Esophagus muscularis mucosa (tissue), 4 donors: ENCODE data around the gene CRPPA. TPM values are rescaled to one million over a fixed set of nuclear protein-coding genes. Genes with fewer than 3 reads are reported as not detected.
"Not testable (repeated sequence)": the region's sequence is repeated elsewhere in the genome, so short reads cannot be mapped to it uniquely, and the experiment has no call there.

Experiments used
- DNase-seq: peaks from one replicate; pipeline ENCODE4 v3.0.0-alpha.2; 2017; ENCODE audit errors: extremely low spot score
- H3K27ac ChIP-seq, 4 donors: fragments of 200-600 bp; sonication (generic); replicated peaks in 1 of 4; 1 replicate in 3 of 4; 2 replicates in 1 of 4; pipeline ENCODE4 v1.5.1; 2016 to 2019; ENCODE audit warnings: mild to moderate bottlenecking in 1 of 4
- H3K27me3 ChIP-seq, 4 donors: fragments of 200-600 bp; sonication (generic); one replicate each; pipeline versions ENCODE4 v1.5.1 to v1.6.0; 2016 to 2019
- H3K36me3 ChIP-seq, 4 donors: fragments of 200-600 bp; sonication (generic); one replicate each; pipeline ENCODE4 v1.5.1; 2016 to 2019
- H3K4me1 ChIP-seq, 4 donors: fragments of 200-600 bp; sonication (generic); one replicate each; pipeline ENCODE4 v1.5.1; 2016 to 2019
- H3K4me3 ChIP-seq, 4 donors: fragments of 200-600 bp; sonication (generic); 1 replicate in 2 of 4; 2 replicates in 2 of 4; pipeline ENCODE4 v1.5.1; 2016 to 2019; ENCODE audit warnings: mild to moderate bottlenecking in 4 of 4, moderate library complexity in 1 of 4
- H3K9me3 ChIP-seq, 4 donors: fragments of 200-600 bp; sonication (generic); 1 replicate in 3 of 4; 2 replicates in 1 of 4; pipeline ENCODE4 v1.5.1; 2016 to 2019
- EP300 ChIP-seq: sonication (generic); formaldehyde crosslinking; IDR thresholded peaks from one replicate; pipeline ENCODE4 v1.6.1; 2017; ENCODE audit warnings: antibody characterized with exemption
- POLR2A ChIP-seq: fragments of 450-650 bp; IDR thresholded peaks from one replicate; pipeline ENCODE4 v1.6.1; 2017; ENCODE audit warnings: antibody characterized with exemption, moderate library complexity, mild to moderate bottlenecking, low read depth
- POLR2AphosphoS5 ChIP-seq, 2 donors: sonication (generic); formaldehyde crosslinking; IDR thresholded peaks; one replicate each; pipeline ENCODE4 v1.6.1; 2017; ENCODE audit warnings: antibody characterized with exemption in 2 of 2
- WGBS: methylation state at CpG from one replicate; pipeline ENCODE4 v1.1.5; 2018; 5-methylcytosine and 5-hydroxymethylcytosine counted together
- intact Hi-C: fragments of 100-400 bp; cut with DNase I; formaldehyde crosslinking; loops from one replicate; pipeline ENCODE4 v1.15.1; 2023
- total RNA-seq, 4 donors: library from RNA; depleted of rRNA; stranded (reverse); fragments of >200 nt; gene quantifications; one replicate each; pipeline versions ENCODE4 v1.1.0 to v1.2.1, GENCODE V29; 2016
- TF ChIP-seq, protein P1 (sequence below), 3 experiments: fragments of 200-600 bp in 2 of 3; fragments of 450-650 bp in 1 of 3; sonication (generic) in 2 of 3; IDR thresholded peaks; one replicate each; pipeline ENCODE4 v1.5.1; 2017 to 2019; ENCODE audit warnings: antibody characterized with exemption in 3 of 3, mild to moderate bottlenecking in 2 of 3, moderate library complexity in 1 of 3

The CRPPA gene
- total RNA-seq, 4 donors from 2014 or later = 1.9 to 3.6 (median 3.5) TPM

DNA sequence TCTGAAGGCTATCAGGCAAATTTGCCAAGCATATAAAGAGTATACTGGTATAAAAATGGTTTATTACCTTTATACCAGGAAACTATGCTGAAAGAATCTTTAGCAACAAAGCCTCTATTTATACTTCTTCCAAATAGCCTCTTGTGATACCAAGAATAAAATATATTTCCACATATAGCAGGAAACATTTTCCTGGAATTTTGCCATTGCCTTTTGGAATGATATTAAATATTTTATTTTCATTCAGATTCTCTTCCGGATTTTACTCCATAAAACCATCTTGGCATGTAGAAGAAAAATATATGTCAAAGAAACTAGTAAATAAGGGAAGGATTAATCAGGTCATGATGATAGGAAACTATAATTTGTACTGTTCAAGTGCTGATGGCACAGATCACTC, 26.5 kb upstream of the CRPPA start:
- DNase-seq = no peak
- Histone ChIP-seq H3K36me3 (no peaks in the 10 kb centered on the region), H3K9me3 (no peaks in the 10 kb centered on the region), H3K27me3 (no peaks in the 10 kb centered on the region), H3K4me3 (no peak overlapping the region), H3K4me1 (no peaks in the 10 kb centered on the region), H3K27ac (no peak overlapping the region)
- intact Hi-C loops = no loop called here
- 49% methylated on average over 1 of the region's 1 CpG for WGBS
- TF ChIP-seq POLR2AphosphoS5 (IDR thresholded peaks at IDR 0.05) (no peak), EP300 (no peak), POLR2A (no peak)
- TF ChIP-seq, protein P1, sequence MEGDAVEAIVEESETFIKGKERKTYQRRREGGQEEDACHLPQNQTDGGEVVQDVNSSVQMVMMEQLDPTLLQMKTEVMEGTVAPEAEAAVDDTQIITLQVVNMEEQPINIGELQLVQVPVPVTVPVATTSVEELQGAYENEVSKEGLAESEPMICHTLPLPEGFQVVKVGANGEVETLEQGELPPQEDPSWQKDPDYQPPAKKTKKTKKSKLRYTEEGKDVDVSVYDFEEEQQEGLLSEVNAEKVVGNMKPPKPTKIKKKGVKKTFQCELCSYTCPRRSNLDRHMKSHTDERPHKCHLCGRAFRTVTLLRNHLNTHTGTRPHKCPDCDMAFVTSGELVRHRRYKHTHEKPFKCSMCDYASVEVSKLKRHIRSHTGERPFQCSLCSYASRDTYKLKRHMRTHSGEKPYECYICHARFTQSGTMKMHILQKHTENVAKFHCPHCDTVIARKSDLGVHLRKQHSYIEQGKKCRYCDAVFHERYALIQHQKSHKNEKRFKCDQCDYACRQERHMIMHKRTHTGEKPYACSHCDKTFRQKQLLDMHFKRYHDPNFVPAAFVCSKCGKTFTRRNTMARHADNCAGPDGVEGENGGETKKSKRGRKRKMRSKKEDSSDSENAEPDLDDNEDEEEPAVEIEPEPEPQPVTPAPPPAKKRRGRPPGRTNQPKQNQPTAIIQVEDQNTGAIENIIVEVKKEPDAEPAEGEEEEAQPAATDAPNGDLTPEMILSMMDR (IDR thresholded peaks at IDR 0.05) = no peak

GRCh38 chr7:16446508-16446907, 25.2 kb upstream of the CRPPA start:
- intact Hi-C loops = no loop called here
- H3K27ac ChIP-seq = no peak overlapping the region
- no peaks in the 10 kb centered on the region for H3K4me1 ChIP-seq
- H3K9me3 ChIP-seq = no peaks in the 10 kb centered on the region
- WGBS = 97% methylated on average over 1 of the region's 1 CpG
- no peaks in the 10 kb centered on the region for H3K27me3 ChIP-seq
- no peak for DNase-seq
- H3K4me3 ChIP-seq = no peak overlapping the region
- H3K36me3 ChIP-seq = no peaks in the 10 kb centered on the region
- no peak for TF ChIP-seq POLR2AphosphoS5 (IDR thresholded peaks at IDR 0.05)
- TF ChIP-seq EP300 = no peak
- TF ChIP-seq, protein P1 (IDR thresholded peaks at IDR 0.05) = no peak
- TF ChIP-seq POLR2A = no peak

- intact Hi-C loops, H3K27ac ChIP-seq: not testable (repeated sequence)
Measured at GRCh38 chr7:16443871-16444270, 22.5 kb upstream of the CRPPA start.

DNA sequence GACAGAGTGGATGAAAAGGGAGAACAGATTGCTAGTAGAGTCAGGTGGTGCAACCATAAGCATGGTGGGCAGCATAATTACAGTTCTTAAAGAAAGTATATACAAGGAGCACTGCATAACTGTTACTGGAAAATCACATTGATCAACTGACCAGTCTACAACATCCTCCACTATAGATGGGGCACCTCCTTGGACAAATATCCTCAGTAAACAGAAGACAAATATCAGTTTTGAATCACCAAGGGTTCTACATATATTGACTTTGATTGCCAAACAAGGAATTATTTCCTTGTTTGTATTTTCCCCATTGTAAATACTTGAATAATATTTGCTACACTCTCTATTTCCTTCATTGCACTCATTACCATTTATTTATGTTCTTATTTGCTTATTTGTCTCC, 17.6 kb upstream of the CRPPA start:
- intact Hi-C loops = loop anchor here (10.0 kb wide), 1 partner anchor 126 kb away; no protein-coding TSS in a partner anchor
- DNase-seq = no peak
- H3K36me3 ChIP-seq = no peaks in the 10 kb centered on the region
- H3K4me3 ChIP-seq = no peak overlapping the region
- no peaks in the 10 kb centered on the region for H3K27me3 ChIP-seq
- H3K4me1 ChIP-seq = no peaks in the 10 kb centered on the region
- no peaks in the 10 kb centered on the region for H3K9me3 ChIP-seq
- no peak for TF ChIP-seq POLR2A
- no peak for TF ChIP-seq POLR2AphosphoS5 (IDR thresholded peaks at IDR 0.05)
- TF ChIP-seq, protein P1 (IDR thresholded peaks at IDR 0.05) = no peak
- no peak for TF ChIP-seq EP300
- no peak overlapping the region for H3K27ac ChIP-seq

More at GRCh38 chr7:16443871-16444270, 22.5 kb upstream of the CRPPA start:
- H3K27me3 ChIP-seq, H3K36me3 ChIP-seq, H3K4me1 ChIP-seq, H3K4me3 ChIP-seq, DNase-seq, H3K9me3 ChIP-seq: not testable (repeated sequence)
- 93% methylated on average over 2 of the region's 2 CpGs for WGBS

DNA sequence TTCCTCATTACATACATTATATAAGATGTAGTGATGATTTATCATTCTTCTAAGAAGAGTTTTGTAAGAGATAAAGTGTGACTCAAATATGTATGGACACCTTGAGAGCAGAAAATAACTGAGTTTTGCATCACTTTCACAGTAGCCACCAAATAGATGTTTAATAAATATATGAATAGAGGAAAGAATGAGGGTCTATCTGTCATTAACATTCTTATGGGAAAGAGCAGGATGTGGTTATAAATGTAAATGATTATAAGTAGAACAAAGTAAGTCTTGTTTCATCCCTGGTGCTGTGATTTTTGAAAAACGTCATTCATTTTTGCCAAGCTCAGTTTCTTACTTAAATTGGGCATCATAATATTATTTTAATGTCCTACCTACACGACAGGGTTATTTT, 15.0 kb upstream of the CRPPA start:
- intact Hi-C loops = loop anchor here (10.0 kb wide), 1 partner anchor 128 kb away; no protein-coding TSS in a partner anchor
- 76% methylated on average over 2 of the region's 2 CpGs for WGBS
- TF ChIP-seq POLR2AphosphoS5 (IDR thresholded peaks at IDR 0.05) = no peak
- TF ChIP-seq, protein P1 (IDR thresholded peaks at IDR 0.05) = no peak
- TF ChIP-seq EP300 = no peak
- Histone ChIP-seq H3K36me3 (no peaks in the 10 kb centered on the region), H3K27me3 (no peaks in the 10 kb centered on the region), H3K27ac (no peak overlapping the region), H3K9me3 (no peaks in the 10 kb centered on the region), H3K4me1 (no peaks in the 10 kb centered on the region), H3K4me3 (no peak overlapping the region)
- DNase-seq = no peak
